Kidney epithelial cell (primary cell): ENCODE data around the gene CPPED1. TPM values are rescaled to one million over a fixed set of nuclear protein-coding genes. Genes with fewer than 3 reads are reported as not detected.
A peak's percentile ranks its signal among the peaks of the same experiment; 100 is the strongest.

Source experiments
- DNase-seq: peaks from one replicate; pipeline ENCODE4 v3.0.0-alpha.2; 2010; ENCODE audit warnings: low read depth
- H3K27me3 ChIP-seq: 2 replicates; pipeline ENCODE4 v1.6.0; 2011; ENCODE audit warnings: low read length; ENCODE audit not compliant: control insufficient read depth, insufficient read depth
- H3K36me3 ChIP-seq: 2 replicates; pipeline ENCODE4 v1.5.1; 2011; ENCODE audit warnings: low read length; ENCODE audit not compliant: control insufficient read depth, insufficient read depth
- H3K4me3 ChIP-seq: 2 replicates; pipeline ENCODE4 v1.5.1; 2011; ENCODE audit warnings: low read depth, mild to moderate bottlenecking, control low read depth, low read length
- total RNA-seq: library from RNA; depleted of rRNA; stranded (reverse); fragments of >200 nt; gene quantifications from 2 replicates; pipeline ENCODE4 v1.2.3, GENCODE V29; 2015
- TF ChIP-seq, protein P1 (sequence below): IDR thresholded peaks from 2 replicates; pipeline ENCODE4 v1.5.1; 2011; ENCODE audit warnings: mild to moderate bottlenecking, moderate library complexity, low read length, control low read depth, inconsistent platforms; ENCODE audit not compliant: insufficient read depth, poor library complexity, severe bottlenecking

The CPPED1 gene
- total RNA-seq, 1 donor from 2014 or later, result 25.3 TPM

DNA sequence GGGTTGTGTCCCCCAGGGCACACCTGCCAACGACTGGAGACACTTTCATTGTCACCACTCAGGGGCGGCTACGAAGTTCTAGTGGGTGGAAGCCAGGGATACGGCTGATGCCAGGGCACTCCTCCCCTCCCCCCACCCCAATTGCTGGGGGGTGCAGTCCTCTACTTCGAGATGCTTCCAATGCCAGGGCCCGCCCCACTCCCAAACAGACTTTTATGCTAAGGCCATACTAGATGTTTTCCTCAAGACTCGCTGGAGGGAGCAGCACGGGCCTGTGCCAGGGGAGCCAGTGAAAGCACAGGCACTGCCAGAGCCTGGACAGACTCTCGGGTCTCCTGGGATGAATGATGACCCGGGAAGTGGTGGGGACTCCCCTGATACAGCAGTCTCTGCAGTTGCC is 178.0 kb downstream of the CPPED1 start:
- H3K27me3 ChIP-seq, result no peaks in the 10 kb centered on the region
- TF ChIP-seq, protein P1, sequence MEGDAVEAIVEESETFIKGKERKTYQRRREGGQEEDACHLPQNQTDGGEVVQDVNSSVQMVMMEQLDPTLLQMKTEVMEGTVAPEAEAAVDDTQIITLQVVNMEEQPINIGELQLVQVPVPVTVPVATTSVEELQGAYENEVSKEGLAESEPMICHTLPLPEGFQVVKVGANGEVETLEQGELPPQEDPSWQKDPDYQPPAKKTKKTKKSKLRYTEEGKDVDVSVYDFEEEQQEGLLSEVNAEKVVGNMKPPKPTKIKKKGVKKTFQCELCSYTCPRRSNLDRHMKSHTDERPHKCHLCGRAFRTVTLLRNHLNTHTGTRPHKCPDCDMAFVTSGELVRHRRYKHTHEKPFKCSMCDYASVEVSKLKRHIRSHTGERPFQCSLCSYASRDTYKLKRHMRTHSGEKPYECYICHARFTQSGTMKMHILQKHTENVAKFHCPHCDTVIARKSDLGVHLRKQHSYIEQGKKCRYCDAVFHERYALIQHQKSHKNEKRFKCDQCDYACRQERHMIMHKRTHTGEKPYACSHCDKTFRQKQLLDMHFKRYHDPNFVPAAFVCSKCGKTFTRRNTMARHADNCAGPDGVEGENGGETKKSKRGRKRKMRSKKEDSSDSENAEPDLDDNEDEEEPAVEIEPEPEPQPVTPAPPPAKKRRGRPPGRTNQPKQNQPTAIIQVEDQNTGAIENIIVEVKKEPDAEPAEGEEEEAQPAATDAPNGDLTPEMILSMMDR, result no peak
- H3K4me3 ChIP-seq, result no peak overlapping the region
- H3K36me3 ChIP-seq, result no peaks in the 10 kb centered on the region
- no peak for DNase-seq

GRCh38 chr16:12625068-12625467 is 178.6 kb downstream of the CPPED1 start:
- Histone ChIP-seq H3K4me3 (no peak overlapping the region), H3K36me3 (no peaks in the 10 kb centered on the region), H3K27me3 (no peaks in the 10 kb centered on the region)
- TF ChIP-seq, protein P1, result no peak
- DNase-seq, result no peak

DNA sequence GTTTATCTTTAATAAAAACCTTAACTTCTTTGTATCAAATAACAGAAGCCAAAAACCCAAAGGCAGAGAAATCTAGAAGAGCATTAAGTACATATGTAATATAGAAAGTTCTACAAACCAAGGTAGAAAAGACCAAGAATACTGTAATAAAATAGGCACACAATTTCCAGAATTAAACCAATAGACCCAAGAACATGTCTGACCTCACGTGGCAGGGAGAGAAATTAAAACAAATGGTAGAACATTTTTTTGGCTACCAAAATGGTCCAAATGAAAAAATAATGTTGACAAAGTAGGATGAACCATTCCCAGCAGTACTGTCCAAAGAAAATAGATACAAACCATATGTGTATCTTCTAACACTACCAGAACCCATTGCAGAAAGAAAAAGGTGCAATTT is 183.5 kb downstream of the CPPED1 start:
- Histone ChIP-seq H3K4me3 (no peak overlapping the region), H3K27me3 (no peaks in the 10 kb centered on the region), H3K36me3 (no peaks in the 10 kb centered on the region)
- TF ChIP-seq, protein P1, result no peak
- no peak for DNase-seq

GRCh38 chr16:12618515-12618914 is 185.2 kb downstream of the CPPED1 start:
- no peaks in the 10 kb centered on the region for H3K36me3 ChIP-seq
- H3K4me3 ChIP-seq, result no peak overlapping the region
- no peaks in the 10 kb centered on the region for H3K27me3 ChIP-seq
- DNase-seq, result peak; percentile 67
- TF ChIP-seq, protein P1, result no peak

- no peak for DNase-seq
- TF ChIP-seq, protein P1, result no peak
- no peak overlapping the region for H3K4me3 ChIP-seq
- no peaks in the 10 kb centered on the region for H3K36me3 ChIP-seq
- no peaks in the 10 kb centered on the region for H3K27me3 ChIP-seq
Observed at GRCh38 chr16:12617401-12617819, 186.3 kb downstream of the CPPED1 start.

- Histone ChIP-seq H3K27me3 (no peaks in the 10 kb centered on the region), H3K4me3 (no peak overlapping the region), H3K36me3 (no peaks in the 10 kb centered on the region)
- no peak for DNase-seq
- TF ChIP-seq, protein P1, result no peak
Observed at GRCh38 chr16:12614662-12615278, 188.9 kb downstream of the CPPED1 start.
